Left kidney (tissue), 2 donors: ENCODE measurements around the gene EPN3. TPM values are rescaled to one million over a fixed set of nuclear protein-coding genes. Genes with fewer than 3 reads are reported as not detected.

Experiments used
- DNase-seq: peaks from one replicate; pipeline ENCODE4 v3.0.0-alpha.2; 2013
- polyA plus RNA-seq: library from polyadenylated mRNA; unstranded; fragments of 120-200 nt; gene quantifications from one replicate; pipeline ENCODE4 v1.2.1, GENCODE V29; 2013; ENCODE audit not compliant: insufficient read length

The EPN3 gene
- polyA plus RNA-seq, 1 donor: 9.5 TPM

GRCh38 chr17:50588391-50589049, 56.0 kb downstream of the EPN3 start:
- no peak for DNase-seq

- no peak for DNase-seq
Measured at GRCh38 chr17:50589095-50589705, 56.7 kb downstream of the EPN3 start.

GRCh38 chr17:50590946-50591737, 58.6 kb downstream of the EPN3 start:
- no peak for DNase-seq

GRCh38 chr17:50593321-50593720, 60.8 kb downstream of the EPN3 start:
- peak; percentile 72 for DNase-seq

Other genes with a start within 250 kb of the EPN3 start
- gene XYLT2, start 186.6 kb upstream of the EPN3 start, polyA plus RNA-seq: 19.5 TPM
- 68.6 TPM for gene MRPL27, start 159.6 kb upstream of the EPN3 start, polyA plus RNA-seq
- 14.0 TPM for gene EME1, start 159.5 kb upstream of the EPN3 start, polyA plus RNA-seq
- gene LRRC59, start 135.2 kb upstream of the EPN3 start, polyA plus RNA-seq: 60.3 TPM
- gene ACSF2, start 106.5 kb upstream of the EPN3 start, polyA plus RNA-seq: 122 TPM
- 4.0 TPM for gene CHAD, start 63.9 kb upstream of the EPN3 start, polyA plus RNA-seq
- 57.6 TPM for gene RSAD1, start 53.9 kb upstream of the EPN3 start, polyA plus RNA-seq
- gene MYCBPAP, start 24.3 kb upstream of the EPN3 start, polyA plus RNA-seq: 3.0 TPM
- 34.9 TPM for gene SPATA20, start 14.4 kb downstream of the EPN3 start, polyA plus RNA-seq
- gene CACNA1G, start 28.0 kb downstream of the EPN3 start, polyA plus RNA-seq: 7.9 TPM
- gene ABCC3, start 102.1 kb downstream of the EPN3 start, polyA plus RNA-seq: 11.8 TPM
- 49.9 TPM for gene ANKRD40, start 175.2 kb downstream of the EPN3 start, polyA plus RNA-seq
- gene LUC7L3, start 186.9 kb downstream of the EPN3 start, polyA plus RNA-seq: 817 TPM
- 0.48 TPM for gene ANKRD40CL, start 234.8 kb downstream of the EPN3 start, polyA plus RNA-seq